ENCODE results near the gene FEZ2.
"Not testable (repeated sequence)": the region's sequence is repeated elsewhere in the genome, so short reads cannot be mapped to it uniquely, and the experiment has no call there.

Gene FEZ2

DNA sequence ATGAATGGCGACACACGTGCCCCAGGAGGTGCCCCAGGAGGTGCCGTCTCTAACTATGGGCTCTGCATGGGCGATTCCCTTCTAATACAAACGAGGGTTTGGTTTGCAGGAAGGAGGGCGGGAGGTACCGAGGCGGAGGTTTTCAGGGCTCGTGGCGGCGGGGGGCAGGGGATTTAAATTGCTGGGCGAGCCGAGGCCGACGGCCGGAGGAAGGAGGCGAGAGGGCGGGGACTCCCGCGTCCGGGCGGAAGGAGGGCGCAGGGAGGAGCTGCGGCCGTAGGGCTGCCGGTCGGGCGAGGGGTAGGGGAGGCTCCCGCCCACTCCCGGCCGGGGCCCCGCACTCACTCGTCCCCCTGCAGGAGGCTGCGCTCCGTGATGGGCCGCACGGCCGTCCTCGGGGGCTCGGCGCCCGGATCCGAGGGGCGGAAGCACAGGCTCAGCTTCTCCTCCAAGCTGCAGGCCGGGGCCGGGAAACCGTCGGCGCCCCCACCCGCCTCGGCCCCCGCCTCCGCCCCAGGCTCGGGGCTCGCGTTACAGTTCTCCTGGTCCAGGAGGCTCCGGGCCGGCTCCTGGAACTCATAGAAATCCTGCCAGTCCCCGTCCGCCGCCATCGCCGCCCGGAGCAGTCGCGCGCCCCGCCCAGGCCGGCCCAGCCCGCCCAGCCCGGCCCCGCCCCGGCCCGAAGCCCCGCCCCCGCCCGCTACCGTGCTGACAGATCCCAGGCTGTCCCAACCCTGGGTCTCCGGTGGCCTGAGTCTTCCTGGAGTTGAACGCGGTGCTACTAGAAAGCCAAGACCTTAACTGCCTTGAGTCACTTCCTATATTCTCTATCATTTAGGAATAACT is at the start of gene FEZ2:
Gene FEZ2 (minus strand): TSS at position 637 of the 846 bp plus-strand sequence. CDS start 26 bp downstream, at position 611.
- peak; percentile 60 for DNase-seq

DNA sequence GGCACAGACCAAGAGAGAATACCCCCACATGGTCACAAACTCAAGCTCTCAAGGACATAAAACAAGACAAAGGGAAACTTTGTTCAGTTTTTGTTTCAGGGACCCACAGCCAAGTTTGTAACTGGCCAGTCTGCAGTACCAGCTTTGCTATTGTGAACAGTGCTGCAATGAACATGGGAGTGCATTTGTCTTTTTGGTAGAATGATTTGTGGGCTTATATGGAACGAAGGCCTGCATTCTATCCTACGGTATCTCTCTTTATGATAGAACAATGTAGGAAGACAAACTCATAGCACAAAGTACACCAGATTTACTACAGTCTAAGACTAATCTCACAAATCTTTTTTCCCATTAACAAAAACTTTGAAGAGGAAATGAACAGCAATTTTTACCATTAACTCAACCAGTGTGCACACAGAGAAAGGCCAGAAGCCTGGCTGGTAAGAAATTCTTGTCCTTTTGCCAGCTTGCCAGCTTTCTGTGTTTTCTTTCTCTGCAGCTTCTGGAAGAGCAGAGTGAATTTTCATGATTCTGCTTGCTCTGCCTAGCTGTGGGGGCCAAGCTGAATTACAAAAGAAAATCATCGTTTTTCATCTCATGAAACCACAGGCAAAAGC is 37.1 kb upstream of the FEZ2 start:
- no peak for DNase-seq

- no peak for DNase-seq
Observed at GRCh38 chr2:36633470-36634092, 35.6 kb upstream of the FEZ2 start.

GRCh38 chr2:36626756-36627155 is 28.8 kb upstream of the FEZ2 start:
- no peak for DNase-seq

- DNase-seq: no peak
Observed at GRCh38 chr2:36626071-36626470, 28.1 kb upstream of the FEZ2 start.

GRCh38 chr2:36625304-36625703 is 27.3 kb upstream of the FEZ2 start:
- DNase-seq: no peak

- DNase-seq: no peak
Observed at GRCh38 chr2:36620321-36620720, 22.4 kb upstream of the FEZ2 start.

- peak; percentile 4 for DNase-seq
Observed at GRCh38 chr2:36618381-36618780, 20.4 kb upstream of the FEZ2 start.

GRCh38 chr2:36616947-36617346 is 19.0 kb upstream of the FEZ2 start:
- DNase-seq: no peak

- DNase-seq: no peak
Observed at GRCh38 chr2:36615222-36615621, 17.3 kb upstream of the FEZ2 start.

DNA sequence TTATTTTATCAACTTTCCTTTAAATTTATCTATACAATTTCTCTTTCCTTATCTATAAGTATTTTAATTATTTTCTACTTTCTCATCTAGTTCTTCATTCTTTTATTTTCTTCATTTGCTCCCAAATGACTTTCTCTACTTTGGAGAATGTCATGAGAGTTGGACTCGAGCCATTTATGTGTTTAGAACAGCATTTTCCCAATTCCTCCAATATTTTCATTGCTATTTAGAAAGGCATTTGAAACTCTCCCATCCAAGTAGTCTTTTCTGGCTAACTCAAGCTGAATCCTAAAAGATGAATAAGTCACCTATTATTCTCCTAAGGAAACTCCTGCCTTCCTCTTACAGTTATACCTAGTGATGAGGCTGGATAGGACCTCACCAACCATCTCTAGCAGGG is 15.8 kb upstream of the FEZ2 start:
- no peak for DNase-seq

DNA sequence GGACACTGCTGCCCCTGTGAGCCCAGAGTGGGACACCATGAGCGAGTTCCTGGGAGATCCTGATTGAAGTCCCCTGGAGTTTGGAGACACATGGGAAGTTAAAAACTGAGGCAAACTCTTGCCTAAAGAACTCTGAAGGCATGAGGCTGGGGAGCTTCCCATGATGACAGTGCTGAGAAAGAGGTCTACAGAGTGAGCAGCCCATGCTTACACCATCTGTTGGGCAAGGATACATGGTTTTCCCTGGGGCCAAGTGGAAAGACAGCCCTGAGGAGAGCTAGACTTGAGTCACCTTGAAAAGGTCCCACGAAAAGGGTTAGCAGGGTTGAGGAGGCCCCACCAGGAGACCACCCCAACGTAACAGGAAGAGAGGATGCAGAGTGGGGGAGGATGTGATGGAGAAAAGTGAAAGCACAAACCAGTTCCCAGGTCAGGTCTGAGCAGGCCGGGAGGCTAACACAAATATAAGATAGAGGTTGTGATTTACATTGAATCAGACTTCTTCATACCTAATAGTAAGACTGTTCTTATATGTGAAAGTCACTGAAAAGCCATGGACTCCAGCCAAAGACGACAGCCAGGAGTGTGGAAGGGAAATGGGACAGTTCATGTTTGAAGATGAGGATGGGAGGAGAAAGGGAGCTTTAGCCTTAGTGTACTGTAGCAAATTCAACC is 13.5 kb upstream of the FEZ2 start:
- DNase-seq: no peak

- DNase-seq: peak; percentile 18
Observed at GRCh38 chr2:36609507-36609906, 11.5 kb upstream of the FEZ2 start.

- no peak for DNase-seq
Observed at GRCh38 chr2:36607947-36608346, 10.0 kb upstream of the FEZ2 start.

DNA sequence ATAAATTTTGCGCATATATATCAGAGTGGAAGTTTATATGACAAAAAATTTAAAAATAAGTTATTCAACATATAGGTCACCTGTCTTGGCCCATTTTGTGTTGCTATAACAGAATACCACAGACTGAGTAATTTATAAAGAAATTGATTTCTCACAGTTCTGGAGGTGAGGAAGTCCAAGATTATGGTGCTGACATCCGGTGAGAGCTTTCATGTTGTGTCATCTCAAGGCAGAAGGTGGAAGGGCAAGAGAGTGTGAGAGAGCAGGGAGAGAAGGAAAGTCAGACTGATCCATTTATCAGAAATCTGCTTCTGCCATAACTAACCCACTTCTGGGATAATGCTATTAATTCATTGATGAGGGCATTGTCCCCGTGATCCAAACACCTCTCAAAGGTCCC is 9.0 kb upstream of the FEZ2 start:
- no peak for DNase-seq

DNA sequence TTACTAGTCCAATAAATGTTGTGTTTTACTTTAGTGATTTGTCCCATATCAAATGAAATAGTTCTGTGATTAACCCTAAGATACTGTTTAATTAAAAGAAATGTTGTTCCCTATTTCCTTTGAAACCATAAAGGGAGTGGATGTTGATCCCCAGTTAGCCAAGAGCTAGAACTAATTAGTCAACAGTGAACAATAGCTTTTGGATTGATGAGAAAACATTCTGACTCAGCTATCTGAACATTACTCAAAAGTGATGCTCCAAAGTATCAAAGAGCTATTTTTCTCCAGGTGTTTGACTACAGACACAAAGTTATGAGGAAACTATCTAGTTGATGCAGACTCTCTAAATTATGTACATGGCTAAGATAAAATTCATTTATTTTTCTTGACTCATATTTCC is 7.3 kb upstream of the FEZ2 start:
- DNase-seq: no peak

- DNase-seq: not testable (repeated sequence)
Observed at GRCh38 chr2:36603629-36604028, 5.7 kb upstream of the FEZ2 start.

DNA sequence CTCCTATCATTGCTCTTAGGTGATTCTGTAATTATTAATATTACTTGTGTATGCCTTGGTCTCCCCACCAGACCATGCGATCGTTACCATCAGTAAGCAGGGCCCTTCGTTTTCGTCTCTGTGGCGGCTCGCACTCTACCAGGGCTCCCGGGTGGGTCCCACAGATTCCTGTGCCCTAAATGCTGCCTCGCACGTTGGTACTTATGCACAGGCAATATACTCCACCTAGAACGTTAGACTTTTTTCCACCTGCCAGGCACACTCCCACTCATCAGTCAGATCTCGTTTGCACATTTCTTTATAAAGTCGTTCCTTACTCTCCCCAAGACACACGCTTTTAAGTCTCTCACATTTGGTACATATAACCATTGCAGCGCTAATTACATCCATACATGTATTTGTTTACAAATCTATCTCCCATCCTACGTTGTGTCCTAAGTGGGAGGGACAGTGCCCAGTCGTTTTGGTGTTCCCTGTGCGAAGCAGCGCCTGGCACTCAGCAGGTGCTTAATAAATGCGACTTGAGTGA is 901 bp downstream of the FEZ2 start:
- DNase-seq: no peak

GRCh38 chr2:36596397-36596796 is 1.6 kb downstream of the FEZ2 start:
- DNase-seq: no peak

DNA sequence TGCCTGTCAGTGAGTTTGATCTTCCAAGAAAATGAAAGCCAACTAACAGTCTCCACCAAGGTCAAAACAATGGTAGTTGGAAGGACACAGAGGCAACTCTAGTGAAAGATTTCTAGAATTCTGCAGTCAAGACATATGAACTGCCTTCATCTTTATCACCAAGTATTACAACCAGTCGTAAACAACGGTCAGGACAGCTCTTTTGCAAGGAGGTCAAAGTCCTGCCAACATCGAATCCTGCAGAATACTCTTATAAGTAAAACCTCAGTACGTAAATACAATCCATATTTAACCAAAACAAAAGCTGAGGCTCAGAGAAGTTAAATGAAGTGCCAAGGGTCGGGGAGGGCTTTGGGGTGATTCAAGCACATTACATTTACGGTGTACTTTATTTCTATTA is 3.1 kb downstream of the FEZ2 start:
- DNase-seq: no peak

GRCh38 chr2:36589230-36589630 is 8.7 kb downstream of the FEZ2 start:
- no peak for DNase-seq

DNA sequence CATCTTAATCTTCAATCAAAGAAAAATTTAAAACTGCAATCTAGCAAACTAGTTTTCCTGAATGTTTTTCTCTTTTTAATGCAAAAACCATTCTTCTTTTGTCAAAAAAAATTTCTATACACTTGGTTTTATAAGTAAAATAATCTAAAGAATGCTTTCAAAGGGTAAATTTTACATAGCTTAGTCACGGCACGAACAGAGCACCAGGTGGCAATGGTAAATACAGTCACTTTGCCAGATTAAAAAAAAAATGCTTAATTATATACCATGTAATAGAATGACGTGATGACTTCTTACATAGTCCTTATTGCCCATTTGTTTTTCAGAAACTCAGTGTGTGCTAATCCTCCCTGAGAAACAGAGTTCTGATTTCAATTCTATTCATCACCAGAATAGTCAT is 10.4 kb downstream of the FEZ2 start:
- no peak for DNase-seq

GRCh38 chr2:36587101-36587500 is 10.9 kb downstream of the FEZ2 start:
- no peak for DNase-seq

All from NCI-H774 (cell line).